NCI-H2029 treated with DMSO at 0.1 percent for 48 hours (cell line): ENCODE results near the gene GDI1.

Experiments
- DNase-seq: peaks from one replicate; lab custom pipeline; 2025; lab: John Stamatoyannopoulos, UW

GDI1 gene

GRCh38 chrX:154482786-154483185, 45.8 kb downstream of the GDI1 start:
- no peak for DNase-seq

GRCh38 chrX:154483325-154483724, 46.4 kb downstream of the GDI1 start:
- no peak for DNase-seq

- no peak for DNase-seq
Observed at GRCh38 chrX:154484255-154485149, 47.5 kb downstream of the GDI1 start.

DNA sequence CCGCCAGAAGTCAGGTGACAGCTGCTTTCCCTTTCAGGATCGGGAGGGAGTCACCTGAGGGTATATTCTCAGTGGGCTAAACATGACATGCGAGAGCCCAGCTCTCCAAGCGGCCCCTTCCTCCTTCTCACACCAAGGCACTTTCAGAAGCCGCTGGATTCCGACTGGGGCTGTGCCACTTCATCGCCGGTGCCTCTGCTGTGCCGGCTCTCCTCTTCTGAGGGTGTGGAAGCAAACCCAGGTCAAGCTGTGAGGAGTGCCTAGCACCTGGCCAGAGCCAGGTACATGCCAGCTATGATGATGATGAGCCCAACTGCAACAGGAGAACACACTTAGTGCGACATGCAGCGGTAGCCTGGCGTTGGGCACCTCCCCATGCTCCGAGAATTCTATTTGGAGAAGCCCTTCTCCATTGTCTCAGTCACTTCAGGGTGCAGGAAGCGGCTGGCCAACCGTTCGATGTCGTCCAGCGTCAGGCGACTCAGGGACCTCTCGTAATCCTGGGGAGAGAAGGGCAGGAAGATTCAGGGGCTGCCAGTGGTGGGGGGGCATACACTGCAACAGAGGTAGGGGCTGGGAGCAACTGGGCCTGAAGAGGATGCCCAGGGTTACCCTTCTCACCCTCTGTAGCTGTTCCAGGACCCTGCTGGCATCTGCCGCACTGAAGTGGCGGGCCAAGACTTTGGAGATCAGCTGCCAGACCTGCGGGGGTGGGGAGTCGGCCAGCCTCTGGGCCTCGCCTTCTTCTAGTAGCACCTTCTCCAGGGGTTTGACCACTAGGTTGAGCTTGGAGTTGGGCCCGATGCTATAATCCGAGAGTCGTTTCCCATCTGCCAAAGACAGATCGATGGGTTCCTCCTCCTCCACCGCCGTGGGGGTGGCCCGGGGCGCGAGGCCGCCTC, 48.4 kb downstream of the GDI1 start:
- DNase-seq = peak; percentile 60

GRCh38 chrX:154486052-154486395, 49.1 kb downstream of the GDI1 start:
- no peak for DNase-seq

- DNase-seq = no peak
Observed at GRCh38 chrX:154486396-154487207, 49.6 kb downstream of the GDI1 start, which contains the start of gene UBL4A. Gene UBL4A, minus strand, starts transcription at chrX:154486615. Its CDS starts 31 bp downstream, at chrX:154486584.

GRCh38 chrX:154487518-154488290, 50.8 kb downstream of the GDI1 start:
- DNase-seq = no peak

GRCh38 chrX:154488336-154489075, 51.6 kb downstream of the GDI1 start:
- no peak for DNase-seq

- no peak for DNase-seq
Observed at GRCh38 chrX:154489182-154489581, 52.2 kb downstream of the GDI1 start.

GRCh38 chrX:154490021-154490413, 53.1 kb downstream of the GDI1 start:
- DNase-seq = no peak

DNA sequence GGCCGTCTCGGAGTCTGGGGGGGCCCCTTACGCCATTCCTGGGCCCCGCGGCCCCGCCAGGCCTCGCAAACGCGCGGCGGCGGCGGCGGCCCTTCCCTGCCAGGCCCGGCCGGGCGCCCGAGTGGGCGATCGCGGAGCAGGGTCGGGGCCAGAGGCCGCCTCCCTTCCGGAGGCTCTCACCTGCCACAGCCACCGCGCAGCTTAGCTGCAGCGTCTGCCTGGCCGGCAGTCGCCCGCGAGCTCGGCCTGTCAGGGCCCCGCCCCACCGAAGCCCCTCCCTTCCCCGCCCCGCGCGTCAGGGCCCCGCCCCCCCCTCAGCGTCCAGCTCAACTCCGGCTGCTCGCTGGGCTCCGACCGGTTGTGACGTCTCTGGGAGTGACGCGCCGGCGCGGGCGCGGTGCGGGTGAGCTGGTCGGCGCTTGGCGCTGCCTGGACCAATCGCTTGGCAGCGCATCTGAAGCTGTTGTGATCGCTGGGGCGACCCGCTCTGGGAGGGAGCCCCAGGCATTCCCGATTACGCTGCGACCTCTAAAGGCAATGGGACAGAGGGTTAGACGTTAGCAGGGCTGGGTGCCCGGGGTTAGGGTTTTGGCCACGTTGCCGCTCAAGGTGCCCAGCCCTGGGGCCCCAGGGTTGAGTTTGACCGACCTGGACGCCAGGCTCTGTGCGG, 53.6 kb downstream of the GDI1 start, which contains the start of gene SLC10A3:
TSS of gene SLC10A3 (minus strand) at position 216 of the 670 bp plus-strand sequence. CDS start 1,689 bp downstream, outside the sequence.
- peak; percentile 51 for DNase-seq
